ENCODE results near the gene ID3. TPM values are rescaled to one million over a fixed set of nuclear protein-coding genes. Genes with fewer than 3 reads are reported as not detected.

ID3 gene
- total RNA-seq, 1 donor from 2014 or later, result 420 TPM

- peak overlapping the region; percentile 86 for H3K27ac Mint-ChIP-seq
- peaks cover 27% of the 10 kb centered on the region for H3K4me1 Mint-ChIP-seq (ENCODE audit: low read depth)
Observed at GRCh38 chr1:23577056-23578004, 18.0 kb upstream of the ID3 start.

GRCh38 chr1:23576338-23577055, 17.2 kb upstream of the ID3 start:
- peak overlapping the region; percentile 86 for H3K27ac Mint-ChIP-seq
- H3K4me3 Mint-ChIP-seq (ENCODE audit: low read depth), result no peak overlapping the region
- DNase-seq (ENCODE audit: low spot score, unreplicated experiment), result no peak
- H3K9me3 Mint-ChIP-seq (ENCODE audit: low read depth), result no peaks in the 10 kb centered on the region
- H3K27me3 Mint-ChIP-seq, result no peaks in the 10 kb centered on the region
- H3K36me3 Mint-ChIP-seq (ENCODE audit: insufficient read depth), result no peaks in the 10 kb centered on the region
- H3K4me1 Mint-ChIP-seq (ENCODE audit: low read depth), result peaks cover 27% of the 10 kb centered on the region
- no peak for TF ChIP-seq CTCF (IDR thresholded peaks at IDR 0.05; ENCODE audit: unreplicated experiment)

More at GRCh38 chr1:23577056-23578004, 18.0 kb upstream of the ID3 start:
- Mint-ChIP-seq H3K36me3 (ENCODE audit: insufficient read depth) (no peaks in the 10 kb centered on the region), H3K4me3 (ENCODE audit: low read depth) (no peak overlapping the region), H3K9me3 (ENCODE audit: low read depth) (no peaks in the 10 kb centered on the region), H3K27me3 (no peaks in the 10 kb centered on the region)
- no peak for TF ChIP-seq CTCF (IDR thresholded peaks at IDR 0.05; ENCODE audit: unreplicated experiment)
- no peak for DNase-seq (ENCODE audit: low spot score, unreplicated experiment)

- H3K4me1 Mint-ChIP-seq (ENCODE audit: low read depth), result peaks cover 30% of the 10 kb centered on the region
- no peaks in the 10 kb centered on the region for H3K9me3 Mint-ChIP-seq (ENCODE audit: low read depth)
- H3K4me3 Mint-ChIP-seq (ENCODE audit: low read depth), result no peak overlapping the region
- H3K27me3 Mint-ChIP-seq, result no peaks in the 10 kb centered on the region
- no peak for TF ChIP-seq CTCF (IDR thresholded peaks at IDR 0.05; ENCODE audit: unreplicated experiment)
- H3K27ac Mint-ChIP-seq, result peak overlapping the region; percentile 49
- no peaks in the 10 kb centered on the region for H3K36me3 Mint-ChIP-seq (ENCODE audit: insufficient read depth)
- DNase-seq (ENCODE audit: low spot score, unreplicated experiment), result no peak
Observed at GRCh38 chr1:23575226-23575810, 16.0 kb upstream of the ID3 start.

- Mint-ChIP-seq H3K36me3 (ENCODE audit: insufficient read depth) (no peaks in the 10 kb centered on the region), H3K9me3 (ENCODE audit: low read depth) (no peaks in the 10 kb centered on the region), H3K27me3 (no peaks in the 10 kb centered on the region), H3K27ac (no peak overlapping the region), H3K4me1 (ENCODE audit: low read depth) (peaks cover 35% of the 10 kb centered on the region), H3K4me3 (ENCODE audit: low read depth) (no peak overlapping the region)
- DNase-seq (ENCODE audit: low spot score, unreplicated experiment), result no peak
- no peak for TF ChIP-seq CTCF (IDR thresholded peaks at IDR 0.05; ENCODE audit: unreplicated experiment)
Observed at GRCh38 chr1:23574265-23574754, 15.0 kb upstream of the ID3 start.
